NCI-H1930 (cell line): ENCODE results near the gene NDOR1.

Source experiments
- DNase-seq, 2 experiments: peaks; one replicate each; lab custom pipeline; 2025; lab: John Stamatoyannopoulos, UW

Gene NDOR1

DNA sequence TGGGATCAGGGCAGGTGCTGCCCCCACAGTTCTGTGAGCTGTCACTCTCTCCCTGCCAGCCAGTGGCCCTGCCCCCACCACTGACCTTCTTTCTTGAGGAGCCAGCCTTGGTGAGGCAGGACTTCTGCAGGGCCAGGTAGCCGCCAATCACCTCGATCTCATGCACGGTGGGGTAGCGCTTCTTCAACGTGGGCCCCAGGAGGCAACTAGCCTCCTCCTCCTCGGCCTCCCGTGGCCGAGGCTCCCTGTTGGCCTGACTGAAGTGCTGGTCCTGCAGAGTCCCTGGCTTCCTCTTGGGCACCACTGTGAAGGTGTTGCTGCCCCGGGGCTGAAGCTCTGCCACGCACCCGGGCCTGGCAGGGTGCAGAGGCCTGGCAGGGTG is 6.6 kb upstream of the NDOR1 start:
- DNase-seq = no peak

DNA sequence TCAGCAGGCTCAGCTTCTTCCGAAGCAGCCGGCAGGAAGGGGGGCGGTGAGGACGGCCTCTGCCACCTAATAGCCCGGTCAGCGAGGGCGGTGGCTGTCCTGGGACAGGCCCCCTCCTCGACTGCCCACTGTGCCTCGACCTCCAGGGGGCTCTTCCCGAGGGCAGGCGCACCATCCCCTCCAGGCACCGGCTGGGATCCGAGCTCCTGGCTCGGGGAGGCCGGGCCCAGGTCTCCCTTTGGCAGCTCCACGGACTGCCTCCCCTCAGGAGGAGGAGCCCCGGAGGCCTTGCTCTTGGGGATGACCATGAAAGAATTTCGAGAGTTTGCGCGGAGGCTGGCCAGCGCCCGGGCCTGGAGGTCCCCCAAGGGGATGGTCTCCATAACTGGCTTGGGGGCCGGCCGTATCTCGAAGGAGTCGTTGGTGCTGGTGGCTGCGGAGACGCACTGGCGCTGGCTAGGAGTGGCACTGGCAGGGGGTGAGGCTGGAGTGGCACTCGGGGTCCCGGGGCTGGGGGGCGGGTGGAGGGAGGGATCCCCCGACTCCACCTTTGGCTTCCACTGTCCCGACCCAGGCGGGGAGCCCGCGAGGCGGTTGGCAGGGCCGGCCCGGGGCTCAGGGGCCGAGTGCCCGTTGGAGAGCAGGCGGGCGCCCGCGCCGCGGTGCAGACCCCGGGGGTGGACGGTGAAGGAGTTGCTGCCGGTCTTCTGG is 5.9 kb upstream of the NDOR1 start:
- DNase-seq = no peak

DNA sequence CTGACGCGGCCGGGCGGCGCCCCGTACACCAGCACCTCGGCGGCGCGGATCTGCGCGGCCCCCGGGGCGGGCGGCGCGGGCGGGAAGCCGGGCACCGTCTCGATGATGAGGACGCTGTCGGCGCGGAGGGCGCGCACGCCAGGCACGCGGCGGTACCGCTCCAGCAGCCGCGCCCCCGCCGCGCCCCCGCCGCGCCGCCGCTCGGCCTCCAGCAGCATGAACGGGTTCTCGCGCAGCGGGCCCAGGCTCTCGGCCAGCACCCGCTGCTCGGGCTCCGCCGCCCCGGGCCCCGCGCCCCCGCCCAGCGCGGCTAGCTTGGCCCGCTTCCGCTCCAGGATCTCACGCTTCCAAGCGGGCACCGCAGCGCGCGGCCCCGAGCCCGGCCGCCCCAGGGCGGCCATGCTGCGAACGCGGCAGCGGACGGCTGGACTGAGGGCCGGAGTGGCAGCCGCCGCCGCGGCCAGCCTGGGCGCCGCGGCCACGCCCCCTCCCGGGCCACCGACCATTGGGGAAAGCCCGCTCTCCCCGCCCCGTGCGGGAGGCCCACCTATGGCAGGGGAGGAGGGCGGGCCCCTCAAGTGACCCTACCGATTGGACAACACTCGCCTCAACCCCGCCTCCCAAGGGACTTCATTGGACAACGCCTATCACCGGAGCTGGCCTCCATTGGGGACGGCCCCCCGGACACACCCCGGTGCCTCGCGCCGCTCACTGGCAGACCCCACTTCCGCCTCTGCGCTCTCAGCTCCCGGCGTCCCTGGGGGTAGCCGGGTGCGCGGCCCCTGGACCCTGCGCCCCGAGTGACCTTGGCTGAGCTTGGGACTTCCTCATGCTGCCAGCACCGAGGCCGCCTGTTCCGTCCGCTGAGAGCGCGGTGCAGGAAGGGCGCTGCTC is 4.9 kb upstream of the NDOR1 start, which contains the start of gene TPRN:
Gene TPRN, minus strand, starts transcription at position 431 of the 894 bp plus-strand sequence. Its CDS starts 30 bp downstream, at position 401.
- DNase-seq = peak; percentile 99

DNA sequence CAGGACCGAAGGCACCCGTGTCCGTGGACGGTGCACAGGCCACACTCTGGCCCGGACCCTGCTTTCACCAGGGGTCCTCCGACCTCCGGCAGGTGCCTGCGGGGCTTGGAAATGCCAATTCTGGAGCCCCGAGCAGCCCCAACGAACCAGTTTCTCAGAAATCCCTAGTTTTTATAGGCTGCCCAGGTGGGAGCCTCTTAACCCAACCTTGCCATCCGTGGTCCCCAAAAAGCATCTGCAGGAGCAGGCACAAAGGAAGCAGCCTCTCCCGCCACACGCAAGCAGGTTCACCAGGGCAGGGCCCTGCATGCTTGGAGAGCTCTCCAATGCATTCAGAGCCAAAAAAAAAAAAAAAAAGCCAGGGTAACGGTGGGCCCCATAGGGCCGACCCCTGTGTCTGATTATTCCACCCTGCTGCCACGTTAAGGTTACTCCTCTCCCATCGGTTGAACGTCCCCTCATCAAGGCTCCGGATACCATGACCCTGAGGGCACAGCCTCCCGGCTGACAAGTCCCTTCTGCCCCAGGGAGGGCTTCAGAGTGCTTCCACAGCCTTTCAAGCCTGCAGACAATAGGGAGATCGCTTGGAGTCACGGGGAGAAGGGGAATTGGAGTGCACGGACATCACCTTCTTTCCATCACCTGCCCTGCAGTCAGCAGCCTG is 4.2 kb upstream of the NDOR1 start:
- DNase-seq = no peak

DNA sequence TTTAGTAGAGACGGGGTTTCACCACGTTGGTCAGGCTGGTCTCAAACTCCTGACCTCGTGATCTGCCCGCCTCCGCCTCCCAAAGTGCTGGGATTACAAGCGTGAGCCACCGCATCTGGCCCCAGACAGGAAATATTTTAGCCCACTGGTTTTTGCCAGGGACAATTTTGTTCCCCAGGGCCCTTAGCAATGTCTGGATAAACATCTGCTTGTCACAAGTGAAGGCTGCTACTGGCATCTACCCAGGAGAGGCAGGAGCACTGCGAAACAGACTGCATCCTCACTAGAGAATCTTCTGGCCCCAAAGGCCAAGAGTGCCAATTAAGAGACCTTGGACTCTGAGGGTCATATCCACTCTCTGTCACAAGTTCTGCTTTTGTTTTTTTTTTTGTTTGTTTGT is 2.5 kb upstream of the NDOR1 start:
- DNase-seq = no peak

DNA sequence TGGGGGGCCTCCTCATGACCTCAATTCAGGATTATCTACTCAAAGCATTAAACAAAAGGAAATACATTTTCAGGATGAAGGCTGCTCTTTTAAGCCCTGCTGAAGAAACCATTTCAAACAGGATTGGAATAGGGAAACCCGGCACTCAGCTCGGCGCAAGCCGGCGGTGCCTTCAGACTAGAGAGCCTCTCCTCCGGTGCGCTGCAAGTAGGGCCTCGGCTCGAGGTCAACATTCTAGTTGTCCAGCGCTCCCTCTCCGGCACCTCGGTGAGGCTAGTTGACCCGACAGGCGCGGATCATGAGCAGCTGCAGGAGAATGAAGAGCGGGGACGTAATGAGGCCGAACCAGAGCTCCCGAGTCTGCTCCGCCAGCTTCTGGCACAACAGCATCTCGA is 772 bp upstream of the NDOR1 start:
- no peak for DNase-seq

DNA sequence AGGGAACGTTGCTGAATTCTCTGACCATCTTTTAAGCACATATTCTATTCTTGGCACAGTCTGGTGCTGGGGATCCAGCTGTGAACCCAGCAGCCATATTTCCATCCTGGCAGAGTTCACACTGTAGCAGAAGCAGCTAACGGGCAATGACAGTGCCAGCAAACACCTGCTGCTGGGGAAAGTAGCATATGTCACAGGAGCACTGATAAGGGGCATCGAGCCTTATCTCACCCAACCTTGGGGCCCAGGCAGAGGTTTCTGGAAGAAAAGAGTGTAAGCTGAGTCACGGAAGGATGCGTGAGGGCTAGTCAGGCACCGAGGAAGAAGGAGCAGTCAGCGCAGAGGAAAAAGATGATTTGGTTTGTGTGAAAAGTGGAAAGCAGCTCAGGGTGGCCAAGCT is 1.1 kb downstream of the NDOR1 start:
- no peak for DNase-seq

DNA sequence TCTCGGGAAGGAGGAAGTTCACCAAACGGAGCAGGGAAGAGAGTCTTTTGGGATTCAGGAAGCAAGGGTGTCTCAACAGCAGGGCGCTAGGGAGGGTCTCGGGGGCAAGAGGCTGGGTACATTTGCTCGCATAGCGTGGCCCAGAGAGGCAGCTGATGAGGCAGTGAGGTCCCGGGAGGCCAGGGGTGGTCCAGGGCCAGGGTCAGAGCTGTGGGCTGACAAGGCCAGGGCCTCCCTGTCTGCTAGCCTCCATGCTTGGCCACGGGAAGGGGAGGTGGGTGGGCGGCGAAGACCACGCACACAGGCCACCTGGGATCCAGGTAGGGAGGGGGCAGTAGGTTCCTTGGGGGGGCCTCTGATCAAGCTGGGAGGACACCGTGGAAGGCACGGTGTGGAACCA is 6.0 kb downstream of the NDOR1 start:
- no peak for DNase-seq

DNA sequence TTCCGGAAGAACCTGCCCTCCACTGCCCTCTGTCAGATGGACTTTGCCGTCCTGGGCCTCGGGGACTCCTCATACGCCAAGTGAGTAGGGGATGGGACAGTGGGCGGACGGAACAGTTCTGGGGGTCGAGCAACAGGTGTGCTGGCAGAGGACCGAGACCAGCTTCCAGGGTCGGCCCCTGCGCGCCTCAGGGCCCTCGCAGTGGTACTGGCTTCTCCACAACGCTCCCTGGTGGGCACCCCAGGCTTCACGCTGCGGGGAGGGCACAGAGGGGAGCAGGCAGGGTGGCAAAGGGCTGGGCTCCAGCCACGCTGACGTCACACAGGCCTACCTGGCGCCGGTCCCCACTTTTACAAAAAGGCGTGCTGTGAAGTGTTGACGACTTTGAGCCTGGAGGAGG is 7.0 kb downstream of the NDOR1 start:
- DNase-seq = no peak

DNA sequence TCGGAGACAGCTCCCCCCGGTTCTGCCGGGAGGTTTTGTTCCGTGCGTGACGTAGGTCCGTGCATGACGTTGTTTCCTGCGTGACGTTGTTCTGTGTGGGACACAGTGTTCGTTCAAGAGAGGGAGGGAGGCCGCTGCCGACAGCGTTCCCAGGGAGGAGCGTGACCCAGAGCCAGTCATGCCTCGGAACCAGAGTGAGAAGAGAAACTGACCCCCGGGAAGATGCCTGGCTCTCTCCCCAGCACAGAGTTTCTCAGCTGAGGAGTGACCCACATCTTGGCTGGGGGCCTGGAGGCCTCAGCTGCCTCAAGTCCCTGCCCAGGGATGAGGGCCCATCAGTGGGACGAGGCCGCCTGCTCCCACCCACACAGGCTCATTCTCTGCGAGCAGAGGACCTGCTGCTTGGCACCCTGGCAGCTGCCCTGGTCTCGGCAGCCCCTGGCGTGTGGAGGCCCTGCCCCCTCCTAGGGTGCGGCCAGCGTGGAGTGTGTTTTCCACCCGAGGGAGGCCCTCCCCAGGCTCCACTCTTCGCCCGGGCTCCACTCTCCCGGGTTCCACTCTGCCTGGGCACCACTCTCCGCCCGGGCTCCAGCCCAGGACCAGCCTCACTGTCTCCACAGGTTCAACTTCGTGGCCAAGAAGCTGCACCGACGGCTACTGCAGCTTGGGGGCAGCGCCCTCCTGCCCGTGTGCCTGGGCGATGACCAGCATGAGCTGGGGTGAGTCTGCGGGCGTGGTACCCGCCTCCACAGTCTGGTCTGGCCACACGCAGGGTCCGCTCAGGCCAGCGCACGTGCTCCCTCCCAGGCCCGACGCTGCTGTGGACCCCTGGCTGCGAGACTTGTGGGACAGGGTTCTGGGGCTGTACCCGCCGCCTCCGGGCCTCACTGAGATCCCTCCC is 7.9 kb downstream of the NDOR1 start:
- no peak for DNase-seq

DNA sequence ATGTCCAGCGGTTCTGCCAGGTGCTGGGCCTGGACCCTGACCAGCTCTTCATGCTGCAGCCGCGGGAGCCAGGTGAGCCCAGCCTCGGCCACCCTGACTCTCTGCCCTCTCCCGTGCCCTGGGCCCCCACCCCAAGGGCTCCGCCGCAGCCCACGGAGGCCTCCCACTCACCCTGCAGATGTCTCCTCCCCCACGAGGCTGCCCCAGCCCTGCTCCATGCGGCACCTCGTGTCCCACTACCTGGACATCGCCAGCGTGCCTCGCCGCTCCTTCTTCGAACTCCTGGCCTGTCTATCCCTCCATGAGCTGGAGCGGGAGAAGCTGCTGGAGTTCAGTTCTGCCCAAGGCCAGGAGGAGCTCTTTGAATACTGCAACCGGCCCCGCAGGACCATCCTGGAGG is 9.1 kb downstream of the NDOR1 start:
- DNase-seq = no peak

DNA sequence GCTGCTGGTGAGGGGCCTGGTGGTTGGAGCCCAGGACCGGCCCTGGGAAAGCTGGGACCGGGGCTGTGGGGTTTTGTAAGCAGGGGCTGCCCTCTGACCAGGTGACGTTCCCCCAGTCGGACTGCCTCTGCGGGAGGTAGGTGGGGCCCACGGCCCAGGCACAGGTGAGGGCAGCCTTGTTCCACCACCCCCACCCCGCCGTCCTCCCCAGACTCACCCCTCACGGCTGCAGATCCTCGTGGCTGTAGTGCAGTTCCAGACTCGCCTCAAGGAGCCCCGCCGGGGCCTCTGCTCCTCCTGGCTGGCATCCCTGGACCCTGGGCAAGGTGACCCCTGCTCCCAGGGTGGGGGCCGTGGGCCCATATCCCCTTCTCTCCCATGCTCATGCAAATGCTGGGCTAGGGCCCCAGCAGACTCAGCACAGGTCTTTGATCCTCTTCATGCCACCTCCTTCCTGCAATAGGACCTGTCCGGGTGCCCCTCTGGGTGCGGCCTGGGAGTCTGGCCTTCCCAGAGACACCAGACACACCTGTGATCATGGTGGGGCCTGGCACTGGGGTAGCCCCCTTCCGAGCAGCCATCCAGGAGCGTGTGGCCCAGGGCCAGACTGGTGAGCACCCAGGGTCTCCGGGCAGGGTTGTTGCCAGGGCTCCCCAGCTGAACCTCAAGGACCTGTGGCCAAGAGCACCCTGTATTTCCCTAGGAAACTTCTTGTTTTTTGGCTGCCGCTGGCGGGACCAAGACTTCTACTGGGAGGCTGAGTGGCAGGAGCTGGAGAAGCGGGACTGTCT is 9.9 kb downstream of the NDOR1 start:
- no peak for DNase-seq

DNA sequence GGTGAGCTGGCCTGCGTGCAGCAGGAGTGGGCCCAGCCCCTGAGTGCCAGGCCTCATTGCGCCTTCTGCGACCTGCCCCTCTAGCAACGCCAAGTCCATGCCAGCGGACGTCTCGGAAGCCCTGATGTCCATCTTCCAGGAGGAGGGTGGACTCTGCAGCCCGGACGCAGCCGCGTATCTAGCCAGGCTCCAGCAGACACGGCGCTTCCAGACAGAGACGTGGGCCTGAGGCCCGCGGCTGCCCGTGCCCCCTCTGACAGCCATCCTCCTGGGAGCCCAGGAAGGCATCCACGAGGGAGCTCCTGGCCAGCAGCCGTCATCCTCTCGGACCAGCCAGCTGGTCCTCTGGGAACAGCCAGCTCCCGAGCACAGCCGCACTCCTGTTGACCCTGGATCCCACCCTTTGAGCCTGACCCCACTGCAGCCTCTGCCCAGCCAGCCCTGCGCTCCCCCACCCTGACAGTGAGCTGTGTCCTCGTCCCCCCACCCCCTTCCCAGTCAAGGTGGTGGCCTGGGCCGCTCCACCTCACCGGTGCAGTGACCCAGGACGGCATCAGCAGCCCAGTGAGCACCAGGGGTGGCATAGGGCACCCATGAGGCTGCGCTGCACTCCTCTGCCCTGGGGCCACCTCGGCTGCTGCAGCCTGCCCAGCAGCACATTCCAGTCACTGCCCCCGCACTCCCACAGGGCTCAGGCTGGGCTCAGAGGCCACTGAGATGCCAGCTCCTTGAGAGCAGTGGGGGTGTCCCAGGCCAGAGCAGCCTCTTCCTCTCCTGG is 10.9 kb downstream of the NDOR1 start:
- no peak for DNase-seq

DNA sequence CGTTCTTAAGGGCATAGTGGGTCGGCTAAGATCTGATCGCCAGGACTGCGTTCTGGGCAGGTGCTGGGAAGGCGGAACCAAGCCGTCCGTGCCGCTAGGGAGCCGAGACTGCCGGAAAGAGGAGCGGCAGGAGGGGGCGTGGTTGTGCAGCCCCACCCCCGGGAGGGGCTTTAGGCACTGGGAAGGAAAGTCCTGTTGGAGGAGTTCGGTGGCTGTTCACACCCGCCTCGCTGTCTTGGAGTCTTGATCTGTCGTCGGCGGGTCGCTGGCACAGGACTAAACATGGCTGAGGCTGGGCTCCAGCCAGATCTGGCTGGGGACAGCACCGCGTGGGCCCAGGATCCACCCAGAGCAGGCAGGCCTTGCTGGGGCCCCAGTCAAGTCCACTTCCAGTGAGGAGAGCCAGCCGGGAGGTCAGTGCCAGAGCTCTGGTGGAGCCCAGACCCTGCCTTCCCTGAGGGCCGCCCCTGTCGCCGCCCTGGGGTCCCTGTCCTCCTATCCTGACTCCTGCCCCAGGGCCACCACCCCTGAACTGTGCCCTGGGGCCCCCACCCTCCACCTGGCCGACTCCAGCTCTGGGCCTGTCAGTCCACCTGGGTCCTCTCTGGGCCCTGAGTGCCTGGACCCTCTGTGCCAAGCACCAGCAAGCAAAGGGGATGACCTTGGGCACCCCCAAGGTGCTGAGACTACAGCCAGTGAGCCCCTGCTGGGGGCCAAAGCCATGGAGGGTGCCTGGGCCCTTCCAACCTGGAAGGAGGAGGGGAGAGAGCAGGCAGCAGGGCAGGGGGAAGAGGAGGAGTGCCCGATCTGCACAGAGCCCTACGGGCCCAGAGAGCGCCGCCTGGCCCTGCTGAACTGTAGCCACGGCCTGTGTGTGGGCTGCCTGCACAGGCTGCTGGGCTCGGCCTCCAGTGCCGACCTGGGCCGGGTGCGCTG is 12.0 kb downstream of the NDOR1 start:
- DNase-seq = no peak

DNA sequence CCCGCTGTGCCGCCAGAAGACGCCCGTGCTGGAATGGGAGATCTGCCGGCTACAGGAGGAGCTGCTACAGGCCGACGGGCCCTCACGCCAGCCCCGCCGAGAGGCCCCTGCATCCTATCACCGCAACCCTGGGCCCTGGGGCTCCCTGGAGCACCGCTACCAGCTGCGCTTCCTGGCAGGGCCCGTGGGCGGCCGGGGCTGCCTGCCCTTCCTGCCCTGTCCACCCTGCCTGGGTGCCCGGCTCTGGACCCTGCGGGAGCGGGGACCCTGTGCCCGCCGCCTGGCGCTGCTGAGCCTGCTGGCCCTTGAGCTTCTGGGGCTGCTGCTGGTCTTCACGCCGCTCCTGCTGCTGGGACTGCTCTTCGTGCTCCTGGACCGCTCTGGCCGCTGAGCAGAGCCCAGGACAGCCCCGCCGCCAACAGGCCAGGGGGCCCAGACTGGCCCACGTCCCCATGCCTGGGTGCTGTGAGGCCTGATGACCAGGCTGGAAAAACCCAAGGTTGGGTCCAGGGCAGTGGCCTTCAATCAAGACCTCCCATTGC is 12.8 kb downstream of the NDOR1 start:
- DNase-seq = no peak

DNA sequence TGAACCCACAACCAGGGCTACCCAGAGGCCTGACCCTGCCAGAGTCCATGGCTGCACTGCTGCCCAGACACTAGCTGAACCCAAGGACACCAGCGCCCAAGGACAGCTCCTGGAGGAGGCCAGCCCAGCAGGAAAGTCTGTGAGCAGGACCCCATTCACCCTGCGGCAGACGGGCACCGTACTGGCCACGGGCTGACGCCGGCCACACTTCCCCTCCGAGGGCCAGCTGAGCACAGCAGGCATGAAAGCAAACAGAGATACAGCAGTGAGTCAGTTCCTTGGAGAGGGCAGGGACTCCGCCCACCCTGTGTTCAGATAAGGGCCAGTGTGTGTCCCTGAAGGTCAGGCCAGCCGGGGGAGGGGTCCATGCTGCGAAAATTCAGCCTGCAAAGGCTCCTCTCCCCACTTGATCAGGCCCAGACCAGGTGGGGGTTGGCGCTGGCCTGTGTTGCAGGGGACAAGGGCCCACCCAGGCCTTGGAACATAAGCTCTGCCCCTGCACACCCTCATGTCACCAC is 13.3 kb downstream of the NDOR1 start:
- DNase-seq = no peak

DNA sequence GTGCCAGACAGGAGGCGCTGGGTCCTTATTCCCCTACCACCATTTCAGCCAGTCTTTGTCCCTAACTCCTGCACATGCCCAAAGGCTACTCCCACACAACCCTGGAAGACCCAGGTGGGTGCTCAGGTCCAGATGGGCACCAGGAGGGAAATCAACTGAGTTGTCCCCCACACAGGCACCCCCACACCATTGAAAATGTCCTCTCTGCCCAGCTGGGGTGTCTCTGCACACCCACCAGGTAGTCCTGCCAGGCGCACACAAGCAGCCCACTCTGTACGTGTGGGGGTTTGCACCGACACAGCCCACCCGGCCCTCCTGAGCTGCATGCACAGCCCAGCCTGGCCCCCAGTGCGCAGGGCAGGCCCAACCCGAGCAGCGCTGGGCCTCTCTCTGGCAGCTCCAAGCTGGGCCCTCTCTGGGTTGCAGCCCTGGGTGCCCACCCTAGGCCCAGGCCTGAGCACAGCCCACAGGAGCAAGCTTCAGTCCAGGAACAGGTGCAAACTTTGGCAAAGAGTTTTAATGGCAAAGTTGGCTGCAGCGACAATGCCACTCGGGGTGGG is 14.3 kb downstream of the NDOR1 start:
- no peak for DNase-seq
